ENCODE data around the gene MRTO4.
"Not testable (repeated sequence)": the region's sequence is repeated elsewhere in the genome, so short reads cannot be mapped to it uniquely, and the experiment has no call there.

Gene MRTO4

DNA sequence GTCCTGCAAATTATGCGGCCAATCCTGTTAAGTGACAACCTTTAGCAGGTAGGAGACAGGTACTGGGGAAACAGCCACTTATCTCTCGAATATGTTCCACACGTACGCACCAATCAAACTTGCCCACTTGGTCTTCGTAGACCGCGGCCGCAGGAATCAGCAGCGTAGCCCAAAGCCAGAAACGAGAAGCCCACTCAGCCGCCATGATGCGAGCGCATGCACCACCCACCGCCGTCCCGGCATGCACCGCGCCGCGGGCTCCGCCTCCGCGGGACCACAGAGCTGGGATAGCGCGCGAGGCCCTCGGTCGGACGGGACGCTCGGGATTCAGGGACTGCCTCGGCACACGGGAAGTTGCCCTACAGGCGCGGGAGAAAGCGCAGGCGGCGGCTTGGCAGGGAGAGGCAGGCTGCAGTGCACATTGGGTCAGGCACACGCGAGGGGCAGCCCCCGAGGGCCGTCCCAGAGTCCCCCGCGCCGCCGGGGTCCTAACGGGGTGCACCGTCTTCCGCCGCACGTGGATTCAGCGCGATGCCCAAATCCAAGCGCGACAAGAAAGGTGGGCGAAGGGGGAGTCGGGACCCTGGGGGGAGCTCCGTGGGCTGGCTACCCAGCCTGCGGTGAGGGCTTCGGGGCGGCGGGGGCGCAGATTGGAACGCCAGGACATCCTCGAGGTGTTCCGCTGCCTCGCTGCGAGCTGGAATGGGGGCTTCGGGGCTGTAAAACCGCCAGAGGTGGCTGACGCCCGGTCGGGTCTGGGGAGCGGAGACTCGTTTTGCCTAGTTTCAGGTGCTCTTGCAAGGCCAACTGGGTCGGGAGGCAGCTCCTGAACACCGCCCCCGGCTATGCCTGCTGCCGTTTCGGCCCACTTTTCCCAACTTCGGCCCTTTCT is at the start of gene MRTO4, which contains the start of gene EMC1:
Gene MRTO4, plus strand, starts transcription at position 501 of the 892 bp plus-strand sequence. Its CDS starts 31 bp downstream, at position 532.
Gene EMC1, minus strand, starts transcription at position 220 of the 892 bp plus-strand sequence. Its CDS starts 15 bp downstream, at position 205.
- peak; percentile 82 for DNase-seq (ENCODE audit: low spot score)

DNA sequence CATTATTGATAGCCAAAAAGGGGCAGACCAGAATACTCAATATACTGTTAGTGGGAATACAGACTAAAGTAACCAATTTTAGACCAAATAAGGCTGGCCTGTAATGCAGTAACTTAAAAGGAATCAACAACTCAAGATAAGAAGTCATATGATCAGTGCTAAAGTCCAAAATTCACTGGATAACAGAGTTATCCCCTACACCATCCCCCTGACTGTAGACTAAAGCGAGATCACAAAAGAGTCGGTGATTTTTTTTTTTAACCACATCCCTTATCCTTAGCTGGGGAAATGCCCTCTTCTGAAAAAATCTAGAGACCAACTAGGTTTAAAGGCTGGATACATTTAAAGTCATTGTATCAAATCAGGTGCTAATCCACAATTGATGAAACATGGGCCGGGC is 49.2 kb upstream of the MRTO4 start:
- DNase-seq (ENCODE audit: low spot score), result no peak

DNA sequence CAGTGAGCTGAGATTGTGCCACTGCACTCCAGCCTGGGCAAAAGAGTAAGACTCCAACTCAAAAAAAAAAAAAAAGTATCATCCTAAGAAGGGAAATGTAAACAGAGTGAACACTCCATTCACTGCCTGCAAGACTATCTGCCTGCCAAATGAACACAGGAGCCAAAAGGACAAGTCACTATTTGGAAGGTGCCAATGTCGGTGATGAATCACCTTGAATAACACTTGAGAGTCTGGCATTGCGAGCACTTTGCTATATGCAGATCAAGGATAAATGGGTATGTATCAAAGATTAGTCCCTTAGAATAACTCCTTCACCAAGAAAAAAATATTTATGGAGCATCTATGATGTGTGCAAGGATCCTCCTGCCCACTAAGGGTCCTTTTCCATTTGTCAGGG is 48.2 kb upstream of the MRTO4 start:
- no peak for DNase-seq (ENCODE audit: low spot score)

DNA sequence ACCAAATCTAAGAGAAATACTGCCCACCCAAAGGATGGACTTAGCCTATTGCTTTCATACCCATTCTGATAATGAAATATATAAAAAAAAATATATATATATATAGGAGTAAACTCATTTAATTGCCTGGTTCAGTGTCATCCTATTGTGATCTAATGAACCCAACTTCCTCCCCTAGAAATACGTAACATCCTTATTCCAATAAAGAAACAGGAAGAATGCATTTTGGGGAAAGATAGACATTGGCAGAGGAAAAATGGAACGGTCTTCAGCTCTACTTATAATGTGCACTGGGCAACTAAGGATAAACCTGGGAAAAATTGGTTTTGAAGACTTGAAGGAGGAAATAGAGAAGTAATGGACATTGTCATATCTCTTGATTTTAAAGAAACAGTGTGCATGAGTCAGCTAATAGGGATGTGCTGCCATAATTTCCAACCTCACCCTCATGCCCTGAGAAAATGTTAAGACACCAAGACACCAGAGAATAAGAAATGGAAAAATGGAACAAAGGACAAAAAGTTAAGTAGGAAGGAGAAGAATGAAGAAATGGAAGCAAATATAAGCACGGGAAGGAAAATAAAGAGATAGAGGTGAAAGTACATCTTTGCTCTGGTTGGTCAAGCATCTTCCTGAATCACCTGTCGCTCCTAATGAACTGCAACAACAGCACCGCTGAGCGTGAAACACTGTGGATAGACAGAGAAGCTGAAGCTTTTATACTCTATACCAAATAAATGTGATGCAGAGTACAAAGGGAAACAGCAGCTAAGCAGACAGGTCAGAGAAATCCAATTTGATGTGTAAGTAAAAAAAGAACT is 46.9 kb upstream of the MRTO4 start:
- DNase-seq (ENCODE audit: low spot score), result no peak

DNA sequence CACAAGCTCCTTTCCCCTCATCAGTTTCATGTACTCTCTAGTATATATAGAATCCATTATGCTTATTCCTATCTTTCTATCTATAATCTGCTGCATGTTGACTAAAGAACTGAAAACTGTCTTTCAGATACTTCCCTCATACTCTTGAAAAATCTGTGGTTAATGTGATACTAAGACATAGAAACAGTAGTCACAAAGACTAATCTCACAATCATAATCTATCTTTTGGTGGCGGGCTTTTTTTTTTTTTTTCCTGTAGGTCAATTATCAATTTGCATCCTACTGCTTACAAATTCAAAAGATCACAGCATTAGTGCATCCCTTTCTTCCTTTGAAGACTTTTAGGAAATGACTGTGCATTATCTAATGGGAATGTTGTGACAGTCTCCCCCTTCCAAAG is 46.2 kb upstream of the MRTO4 start:
- no peak for DNase-seq (ENCODE audit: low spot score)

DNA sequence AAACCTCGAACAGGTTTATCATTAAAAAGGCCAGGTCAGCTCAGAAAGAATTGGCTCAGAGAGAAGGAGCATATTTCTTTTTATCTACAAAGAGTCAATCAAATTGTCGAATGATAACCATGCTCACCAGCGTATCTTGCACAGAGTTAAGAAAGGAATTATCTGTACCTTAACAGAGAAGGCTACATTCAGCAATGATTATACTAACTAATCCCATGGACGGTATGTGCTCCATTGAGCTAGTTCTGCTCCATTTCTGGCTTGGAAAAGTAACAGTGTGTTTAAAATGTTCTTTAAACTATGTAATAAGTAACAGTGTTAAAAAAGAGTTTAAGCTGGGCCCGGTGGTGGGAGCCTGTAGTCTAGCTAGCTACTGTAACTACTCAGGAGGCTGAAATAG is 45.8 kb upstream of the MRTO4 start:
- no peak for DNase-seq (ENCODE audit: low spot score)

DNA sequence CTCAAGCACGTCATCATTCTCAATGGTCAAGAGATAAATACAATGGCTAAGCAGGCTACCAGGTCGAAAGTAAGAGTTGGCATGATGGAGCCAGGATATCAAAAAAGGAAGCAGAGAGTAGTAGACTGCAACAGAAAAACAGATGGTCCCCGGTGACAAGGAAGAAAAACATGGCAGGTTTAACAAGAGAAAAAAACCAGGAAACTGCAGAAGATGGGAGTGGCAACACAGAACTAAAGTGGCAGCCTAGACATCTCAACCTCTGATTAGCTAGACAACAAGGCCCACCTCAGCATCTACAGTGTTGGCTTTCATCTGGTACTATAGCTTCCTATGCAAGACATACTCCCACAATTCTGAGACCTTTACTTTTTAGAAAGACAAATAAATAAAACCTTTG is 44.7 kb upstream of the MRTO4 start:
- DNase-seq (ENCODE audit: low spot score), result no peak

DNA sequence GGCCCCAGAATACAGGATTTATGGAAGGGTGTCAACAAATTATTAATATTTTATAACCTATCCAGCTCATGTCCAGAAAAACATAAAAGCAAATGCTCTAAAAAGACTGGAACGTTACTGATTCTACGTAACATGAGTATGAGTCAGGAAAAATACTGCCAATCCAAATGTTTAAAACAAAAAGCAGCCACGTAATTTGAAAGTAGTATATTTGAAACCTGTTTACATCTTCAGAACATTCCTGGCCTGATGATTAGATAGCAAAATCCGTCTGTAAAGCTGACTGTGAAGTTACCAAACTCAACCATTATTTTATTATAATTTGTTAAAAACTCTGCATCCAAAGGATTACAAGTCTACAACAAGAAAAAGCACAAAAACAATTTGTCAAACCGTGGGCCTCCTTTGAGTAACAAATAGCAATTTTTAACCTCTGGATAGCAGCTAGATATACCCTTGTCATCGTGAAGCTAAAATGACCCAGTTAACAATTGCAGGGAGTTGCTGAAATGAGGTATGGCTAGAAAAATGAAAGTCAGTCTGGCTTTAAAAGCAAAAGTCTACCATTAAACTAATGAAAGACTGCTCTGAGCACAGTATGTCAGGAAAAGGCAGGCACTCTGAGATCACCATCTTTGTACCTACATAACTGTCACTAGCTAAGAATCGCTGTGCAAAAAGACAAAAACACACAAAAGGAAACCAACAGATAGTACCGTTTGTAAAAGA is 42.7 kb upstream of the MRTO4 start:
- no peak for DNase-seq (ENCODE audit: low spot score)

DNA sequence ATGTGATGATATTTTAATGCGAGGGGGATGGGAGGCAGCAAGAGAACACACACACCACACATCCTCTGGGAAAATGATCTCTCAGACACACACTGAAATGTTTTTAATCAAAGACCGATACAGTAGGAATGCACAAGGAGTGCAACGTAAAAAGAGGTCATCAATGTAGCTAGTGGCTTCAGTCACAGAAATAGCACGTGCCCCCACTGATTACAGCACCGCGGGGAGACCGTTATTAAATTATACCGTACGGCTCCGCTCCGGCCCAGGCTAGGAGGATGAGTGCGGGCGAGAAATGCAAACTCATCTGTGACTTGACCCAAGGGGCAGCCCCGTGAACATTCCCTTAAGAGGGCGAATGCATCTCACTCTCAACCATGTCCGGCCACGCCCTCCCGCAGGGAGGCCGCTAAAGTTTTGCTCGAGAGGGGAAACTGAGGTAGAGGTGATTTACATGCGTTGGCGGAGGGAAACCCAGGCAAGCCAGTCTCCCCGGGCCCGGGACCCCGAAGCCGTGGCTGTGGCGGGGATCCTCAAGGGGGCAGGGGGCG is 42.1 kb upstream of the MRTO4 start:
- DNase-seq (ENCODE audit: low spot score), result no peak

DNA sequence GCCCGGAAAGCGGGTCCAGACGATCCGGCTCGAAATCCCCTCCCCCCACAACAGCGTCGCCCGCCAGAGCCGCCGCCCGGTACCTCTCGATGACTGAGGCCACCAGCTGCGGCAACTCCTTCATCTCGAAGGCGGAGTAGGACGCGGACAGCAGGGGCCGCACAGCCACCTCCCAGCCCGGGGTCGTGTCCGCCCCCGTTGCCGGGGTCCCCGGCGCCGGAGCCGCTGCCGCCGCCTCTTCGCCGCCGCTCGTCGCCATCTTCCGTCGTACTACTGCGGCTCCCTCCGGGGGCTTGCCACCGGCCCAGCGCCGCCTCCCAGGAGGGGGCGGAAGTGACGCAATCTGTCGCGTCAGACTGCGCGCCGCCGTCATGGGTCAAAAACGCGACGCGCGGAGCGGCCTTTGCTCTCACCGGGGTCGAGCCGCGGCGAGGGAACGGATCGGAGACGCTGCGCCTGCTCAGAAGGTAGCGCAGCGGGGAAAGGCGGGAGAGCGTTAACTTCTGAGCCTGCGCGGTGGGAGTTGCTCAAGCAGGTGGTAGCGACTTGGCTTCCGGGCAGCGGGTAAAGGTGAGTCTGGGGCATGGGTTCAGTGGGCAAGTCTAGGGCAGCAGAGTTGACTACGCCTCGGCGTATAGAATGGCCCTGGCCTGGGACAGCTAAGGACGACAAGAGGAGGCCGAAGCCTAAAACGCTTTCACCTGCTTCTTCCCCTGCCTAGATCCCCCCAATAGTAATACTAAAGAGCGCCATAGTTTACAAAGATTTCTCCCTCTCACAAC is 41.4 kb upstream of the MRTO4 start, which contains the start of gene UBR4:
Gene UBR4, minus strand, starts transcription at position 277 of the 782 bp plus-strand sequence. Its CDS starts 18 bp downstream, at position 259.
- peak; percentile 94 for DNase-seq (ENCODE audit: low spot score)

DNA sequence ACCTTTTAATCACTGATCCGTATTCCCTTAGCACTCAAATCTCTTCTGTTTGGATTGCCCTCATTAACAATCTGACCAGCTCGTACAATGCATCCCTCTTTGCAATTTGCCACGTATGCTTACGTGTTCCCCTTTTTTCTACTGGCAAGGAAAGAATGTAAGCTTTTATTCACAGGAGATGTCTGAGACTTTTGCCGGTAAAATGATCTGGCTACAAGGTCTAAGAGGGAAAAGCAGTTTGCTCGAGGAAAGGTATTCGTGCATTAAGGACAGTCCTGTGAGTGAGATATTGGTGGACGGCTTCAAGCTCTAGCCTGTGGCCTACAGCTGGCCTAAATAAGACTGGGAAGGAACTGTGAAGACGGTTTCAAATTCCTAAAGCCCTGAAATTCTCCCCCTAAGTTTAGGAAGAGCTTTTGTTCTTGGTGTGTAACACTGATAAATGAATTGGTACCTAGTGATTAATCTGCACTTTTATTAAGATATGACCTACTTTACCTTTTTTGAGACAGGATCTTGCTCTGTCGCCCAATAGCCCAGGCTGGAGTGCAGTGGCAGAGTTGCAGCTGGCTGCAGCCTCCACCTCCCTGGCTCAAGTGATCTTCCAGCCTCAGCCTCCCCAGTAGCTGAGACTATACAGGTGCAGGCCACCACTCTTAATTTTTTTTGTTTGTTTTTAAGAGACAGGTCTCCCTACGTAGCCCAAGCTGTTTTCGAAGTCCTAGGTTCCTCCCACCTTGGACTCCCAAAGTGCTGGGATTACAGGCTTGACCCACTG is 40.6 kb upstream of the MRTO4 start:
- DNase-seq (ENCODE audit: low spot score), result no peak

DNA sequence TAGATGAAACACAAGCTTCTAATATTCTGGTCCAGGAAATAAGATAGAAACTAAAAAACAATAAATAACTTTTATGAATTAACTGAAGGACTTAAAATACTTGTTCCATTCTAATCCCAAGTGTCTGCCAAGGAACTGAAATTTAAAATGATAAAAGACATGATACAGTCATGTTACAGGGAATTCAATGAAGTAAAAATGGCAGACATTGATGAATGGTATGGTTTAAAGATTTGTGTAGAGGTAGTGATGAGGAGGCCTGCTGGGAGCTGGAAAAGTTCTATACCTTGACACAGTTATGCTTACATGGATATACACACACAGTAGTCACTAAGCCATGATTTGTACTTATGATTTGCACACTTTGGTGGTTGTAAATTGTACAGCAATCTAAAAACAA is 39.4 kb upstream of the MRTO4 start:
- DNase-seq (ENCODE audit: low spot score), result no peak

DNA sequence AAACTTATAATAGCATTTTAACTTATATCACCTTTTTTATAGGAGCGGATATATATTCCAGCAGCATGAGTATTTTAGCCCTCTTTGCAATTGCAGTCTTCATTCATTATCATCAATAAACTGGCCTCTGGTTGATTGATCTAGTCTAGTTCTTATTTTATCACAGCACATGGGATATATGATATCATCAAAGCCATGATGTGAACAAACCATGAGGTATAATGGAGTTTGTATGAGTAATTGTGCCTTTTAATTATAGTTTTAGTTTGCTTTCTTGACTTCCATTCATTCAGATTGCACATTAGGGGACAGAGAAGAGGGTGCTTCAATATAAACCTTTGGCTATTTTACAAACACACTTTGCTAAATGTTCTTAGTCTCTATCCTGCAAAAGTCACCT is 38.0 kb upstream of the MRTO4 start:
- no peak for DNase-seq (ENCODE audit: low spot score)

DNA sequence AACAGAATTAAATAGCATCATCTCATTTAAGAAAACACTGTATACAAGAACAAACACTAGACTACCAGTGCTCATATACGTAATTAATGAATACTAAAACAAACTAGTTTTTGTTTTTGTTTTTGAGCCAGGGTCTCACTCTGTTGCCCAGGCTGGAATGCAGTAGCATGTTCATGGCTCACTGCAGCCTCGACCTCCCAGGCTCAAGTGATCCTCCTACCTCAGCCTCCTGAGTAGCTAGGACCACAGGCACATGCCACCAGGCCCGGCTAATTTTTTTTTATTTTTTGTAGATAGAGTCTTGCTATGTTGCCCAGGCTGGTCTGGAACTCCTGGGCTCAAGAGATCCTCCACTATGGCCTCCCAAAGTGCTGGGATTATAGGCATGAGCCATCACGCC is 35.0 kb upstream of the MRTO4 start:
- not testable (repeated sequence) for DNase-seq (ENCODE audit: low spot score)

DNA sequence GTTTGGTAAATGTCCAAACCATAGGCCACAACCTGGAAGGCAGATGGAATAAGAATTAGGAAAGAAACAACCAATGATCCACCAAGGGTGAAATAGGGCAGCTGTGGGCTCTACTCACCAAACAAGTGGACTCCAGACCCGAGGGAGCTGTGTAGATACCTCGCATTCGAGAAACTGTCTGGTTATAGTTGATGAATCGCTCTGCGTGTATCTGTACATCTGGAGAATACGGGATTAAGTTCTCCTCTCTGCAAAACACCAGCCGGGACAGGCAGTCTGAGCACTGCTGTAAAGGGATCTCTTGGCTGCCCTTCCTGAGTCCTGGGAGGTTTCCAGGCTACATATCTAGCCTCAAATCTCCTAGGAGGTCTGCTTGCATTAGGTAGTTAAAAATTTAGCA is 32.2 kb upstream of the MRTO4 start:
- DNase-seq (ENCODE audit: low spot score), result no peak

DNA sequence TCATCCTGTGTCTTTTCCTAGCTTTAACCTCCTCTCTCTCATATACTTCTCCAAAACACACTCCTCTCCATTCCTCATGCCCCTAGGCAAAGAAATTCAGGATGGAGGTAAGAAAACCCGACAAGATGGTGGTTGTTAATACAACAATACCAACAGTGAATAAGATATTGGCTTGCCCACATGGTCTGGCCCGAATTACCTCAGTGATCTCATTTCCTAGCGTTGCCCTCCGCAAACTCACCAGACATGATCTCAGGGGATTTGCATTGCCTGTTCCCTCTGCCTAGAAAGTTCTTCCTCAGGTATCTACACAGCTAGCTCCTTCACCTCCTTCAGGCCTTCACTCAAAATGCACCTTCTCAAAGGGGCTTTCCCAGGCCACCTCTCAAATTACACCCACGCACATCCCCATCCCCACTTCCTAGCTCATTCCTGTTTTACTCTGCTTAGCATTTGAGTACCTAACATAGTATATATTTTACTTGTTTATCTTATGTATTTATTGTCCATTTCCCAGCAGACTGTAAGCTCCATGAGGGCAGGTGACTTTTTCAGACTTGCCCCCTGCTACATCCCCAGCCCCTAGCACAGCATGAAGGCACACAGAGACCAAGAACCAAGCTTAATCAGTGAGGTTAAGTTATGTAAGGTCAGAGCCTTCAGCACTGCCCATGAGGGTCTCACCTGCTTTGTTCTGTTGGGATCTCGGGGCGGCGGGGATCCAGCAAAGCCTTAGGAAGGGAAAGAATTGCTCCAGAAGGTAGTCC is 31.3 kb upstream of the MRTO4 start:
- no peak for DNase-seq (ENCODE audit: low spot score)

DNA sequence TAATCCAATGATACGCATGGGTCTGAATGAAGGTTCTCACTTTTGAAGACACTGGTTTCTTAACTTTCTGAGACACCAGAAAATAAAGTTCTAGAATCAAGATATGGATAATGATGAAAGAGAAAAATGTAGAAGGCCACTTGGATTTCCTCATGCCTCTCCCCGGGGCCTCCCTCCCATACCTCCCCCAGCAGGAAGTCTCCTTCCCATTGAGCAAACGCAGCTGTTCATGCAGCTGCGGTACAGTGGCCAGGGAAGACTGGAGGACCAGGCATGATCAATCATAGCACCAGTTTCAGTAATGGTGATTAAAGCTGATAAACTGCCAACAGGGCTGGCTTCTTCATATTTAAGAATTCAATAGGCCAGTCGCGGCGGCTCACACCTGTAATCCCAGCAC is 30.6 kb upstream of the MRTO4 start:
- DNase-seq (ENCODE audit: low spot score), result no peak

DNA sequence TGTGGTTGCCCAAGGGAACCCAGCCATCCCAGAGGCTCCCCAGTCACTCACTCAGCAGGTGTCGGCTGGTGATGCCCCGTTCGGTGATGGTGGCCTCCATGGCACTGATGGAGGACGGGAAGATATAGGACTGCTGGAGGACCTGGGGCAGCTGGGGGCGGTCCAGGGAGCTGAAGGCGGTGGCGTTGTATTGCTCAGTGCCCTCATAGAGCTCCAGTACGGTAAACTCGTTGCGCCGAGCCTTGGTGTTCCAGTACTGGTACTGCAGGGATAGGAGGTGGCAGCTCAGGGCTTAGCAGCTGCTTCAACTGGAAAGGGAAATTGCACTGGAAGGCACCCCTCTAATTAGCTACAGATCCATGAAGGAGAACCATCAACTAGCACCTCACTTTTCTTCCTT is 29.0 kb upstream of the MRTO4 start:
- DNase-seq (ENCODE audit: low spot score), result no peak
